ENCODE measurements around the gene NOG. TPM values are rescaled to one million over a fixed set of nuclear protein-coding genes. Genes with fewer than 3 reads are reported as not detected.

The NOG gene
- total RNA-seq, 1 donor = 12.0 TPM

DNA sequence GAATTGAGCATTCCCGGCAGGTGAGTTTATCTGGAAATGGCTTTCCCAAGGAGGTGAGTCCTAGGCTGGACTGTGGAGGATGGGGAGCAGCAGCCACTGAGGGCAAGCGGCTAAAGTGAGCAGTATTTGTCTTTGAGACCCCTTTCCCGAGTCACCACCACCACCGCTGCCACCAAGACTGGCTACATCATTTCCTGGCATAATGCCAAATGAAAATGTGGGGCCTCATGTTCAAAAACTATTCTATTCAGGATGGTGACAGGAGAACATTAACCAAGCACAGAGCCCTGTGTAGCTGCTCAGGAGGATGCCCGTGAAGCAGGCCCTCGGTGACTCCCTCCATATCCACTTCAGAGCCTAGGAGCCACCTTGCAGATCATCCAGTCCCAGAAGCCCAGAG lies 46.0 kb downstream of the NOG start:
- H3K9me3 ChIP-seq (ENCODE audit: low read depth, low read length) = no peaks in the 10 kb centered on the region
- H3K27me3 ChIP-seq (ENCODE audit: insufficient read depth, low read length) = no peaks in the 10 kb centered on the region
- no peaks in the 10 kb centered on the region for H3K4me1 ChIP-seq (ENCODE audit: insufficient read depth, low read length)
- no peak overlapping the region for H3K4me3 ChIP-seq (ENCODE audit: low read length)

DNA sequence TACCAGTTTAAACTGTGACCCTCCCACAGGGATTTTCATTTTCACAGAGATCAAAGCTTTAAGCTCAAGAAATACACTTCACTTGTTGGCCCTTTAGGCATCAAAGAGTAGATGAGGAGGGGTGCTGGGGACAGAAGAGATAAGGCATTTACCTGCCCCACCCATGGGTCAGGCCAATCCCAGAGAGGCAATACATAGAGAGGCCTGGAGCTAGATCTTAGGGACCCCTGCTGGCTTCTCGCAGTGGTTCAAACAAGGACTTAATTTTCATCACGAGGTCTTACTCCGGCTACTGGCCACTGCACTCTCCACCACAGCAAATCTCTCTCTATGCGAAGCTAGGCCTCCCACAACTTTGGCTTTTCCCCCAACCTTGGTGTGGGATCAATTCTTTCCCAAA lies 46.6 kb downstream of the NOG start:
- Histone ChIP-seq H3K4me3 (ENCODE audit: low read length) (no peak overlapping the region), H3K4me1 (ENCODE audit: insufficient read depth, low read length) (no peaks in the 10 kb centered on the region), H3K27me3 (ENCODE audit: insufficient read depth, low read length) (no peaks in the 10 kb centered on the region), H3K9me3 (ENCODE audit: low read depth, low read length) (no peaks in the 10 kb centered on the region)

DNA sequence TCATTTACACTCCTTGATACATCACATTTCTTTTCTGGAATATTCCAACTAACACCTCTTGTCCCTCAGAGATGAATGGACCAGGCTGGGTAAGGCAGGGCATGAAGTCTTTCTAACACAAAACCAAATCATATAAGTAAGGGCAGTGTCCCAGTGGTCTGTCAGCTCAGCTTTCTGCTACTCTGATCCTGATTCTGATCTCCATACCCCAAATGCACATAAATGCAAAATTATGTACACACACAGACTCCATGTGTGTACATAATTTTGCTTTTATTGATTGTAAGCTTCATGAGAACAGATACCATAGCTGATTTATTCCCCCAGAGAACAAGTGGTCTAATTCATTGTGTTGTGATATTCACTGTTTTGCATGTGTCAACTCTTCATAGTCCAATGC lies 47.9 kb downstream of the NOG start:
- no peaks in the 10 kb centered on the region for H3K4me1 ChIP-seq (ENCODE audit: insufficient read depth, low read length)
- H3K27me3 ChIP-seq (ENCODE audit: insufficient read depth, low read length) = no peaks in the 10 kb centered on the region
- H3K4me3 ChIP-seq (ENCODE audit: low read length) = no peak overlapping the region
- H3K9me3 ChIP-seq (ENCODE audit: low read depth, low read length) = no peaks in the 10 kb centered on the region

DNA sequence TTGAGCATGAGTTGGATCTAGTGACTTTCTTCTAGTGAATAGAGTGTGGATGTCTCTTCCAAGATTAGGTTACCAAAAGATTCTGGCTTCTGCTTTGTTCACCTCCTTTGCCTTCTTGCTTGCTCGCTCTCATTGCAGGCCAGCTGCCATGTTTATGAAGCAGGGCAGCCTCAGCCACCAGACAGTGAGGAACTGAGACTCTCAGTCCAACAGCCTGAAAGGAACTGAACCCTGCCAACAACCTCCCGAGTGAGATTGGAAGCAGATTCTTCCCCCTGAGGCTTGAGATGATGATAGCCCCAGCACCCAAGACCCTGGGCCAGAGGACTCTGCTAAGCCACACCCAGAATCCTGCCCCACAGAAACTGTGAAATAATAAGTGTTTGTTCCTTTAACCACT lies 48.4 kb downstream of the NOG start:
- H3K4me1 ChIP-seq (ENCODE audit: insufficient read depth, low read length) = no peaks in the 10 kb centered on the region
- no peaks in the 10 kb centered on the region for H3K27me3 ChIP-seq (ENCODE audit: insufficient read depth, low read length)
- H3K9me3 ChIP-seq (ENCODE audit: low read depth, low read length) = no peaks in the 10 kb centered on the region
- no peak overlapping the region for H3K4me3 ChIP-seq (ENCODE audit: low read length)

DNA sequence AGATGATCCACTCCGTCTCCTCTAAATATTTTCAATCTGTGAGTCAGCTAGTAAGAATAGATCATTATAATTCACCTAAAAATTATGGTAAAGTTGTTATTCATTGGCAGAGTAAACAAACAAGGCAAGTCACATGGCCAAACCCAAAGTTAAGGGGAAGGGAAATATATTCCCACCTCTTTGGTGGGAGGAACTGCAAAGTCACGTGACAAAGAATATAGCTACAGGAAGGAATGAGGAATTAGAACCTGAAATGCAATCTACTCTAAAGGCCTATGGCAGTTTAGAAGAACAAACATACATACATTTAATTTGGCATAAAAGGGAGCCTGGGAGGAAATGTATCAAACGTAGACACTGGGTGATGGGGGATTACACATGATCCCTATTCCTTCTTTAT lies 48.9 kb downstream of the NOG start:
- H3K4me1 ChIP-seq (ENCODE audit: insufficient read depth, low read length) = no peaks in the 10 kb centered on the region
- no peak overlapping the region for H3K4me3 ChIP-seq (ENCODE audit: low read length)
- no peaks in the 10 kb centered on the region for H3K27me3 ChIP-seq (ENCODE audit: insufficient read depth, low read length)
- no peaks in the 10 kb centered on the region for H3K9me3 ChIP-seq (ENCODE audit: low read depth, low read length)

Other genes starting within 250 kb of the NOG start
- 1.5 TPM for gene C17orf67, start 240.2 kb downstream of the NOG start, total RNA-seq
- 19.4 TPM for gene DGKE, start 240.5 kb downstream of the NOG start, total RNA-seq

Data from mononuclear cell (primary cell).